CD14-positive monocyte (primary cell): ENCODE results near the gene CETP. TPM values are rescaled to one million over a fixed set of nuclear protein-coding genes. Genes with fewer than 3 reads are reported as not detected.
A peak's percentile ranks its signal among the peaks of the same experiment; 100 is the strongest.

ENCODE experiments used
- DNase-seq, 3 donors: peaks; one replicate each; pipeline ENCODE4 v3.0.0-alpha.2; 2011 to 2022
- H2AFZ ChIP-seq: 2 replicates; pipeline ENCODE4 v1.6.0; 2012; ENCODE audit warnings: mild to moderate bottlenecking, low read depth, low read length, inconsistent platforms; ENCODE audit not compliant: insufficient read depth, poor library complexity, severe bottlenecking
- H3K27ac ChIP-seq, 2 donors: 1 replicate in 1 of 2; 2 replicates in 1 of 2; pipeline ENCODE4 v1.5.1; 2012 to 2013; ENCODE audit warnings: low read length in 2 of 2, control low read depth in 1 of 2, inconsistent platforms in 1 of 2, low read depth in 1 of 2, mild to moderate bottlenecking in 1 of 2
- H3K27me3 ChIP-seq, 2 donors: one replicate each; pipeline versions ENCODE4 v1.6.0 to v1.6.1; 2011 to 2013; ENCODE audit warnings: low read length in 2 of 2; ENCODE audit not compliant: control insufficient read depth in 2 of 2, insufficient read depth in 2 of 2
- H3K36me3 ChIP-seq, 2 donors: replicated peaks in 1 of 2; 1 replicate in 1 of 2; 2 replicates in 1 of 2; pipeline versions ENCODE4 v1.5.1 to v1.6.1; 2012 to 2013; ENCODE audit warnings: low read length in 2 of 2, control low read depth in 1 of 2, inconsistent platforms in 1 of 2, mild to moderate bottlenecking in 1 of 2; ENCODE audit not compliant: insufficient read depth in 2 of 2, control insufficient read depth in 1 of 2
- H3K4me1 ChIP-seq, 2 donors: 1 replicate in 1 of 2; 2 replicates in 1 of 2; pipeline versions ENCODE4 v1.5.1 to v1.6.1; 2012 to 2013; ENCODE audit warnings: low read length in 2 of 2, control low read depth in 1 of 2, inconsistent platforms in 1 of 2, mild to moderate bottlenecking in 1 of 2, moderate library complexity in 1 of 2; ENCODE audit not compliant: insufficient read depth in 2 of 2, control insufficient read depth in 1 of 2
- H3K4me2 ChIP-seq: replicated peaks from 2 replicates; pipeline ENCODE3; 2012; ENCODE audit warnings: low read length, moderate library complexity, mild to moderate bottlenecking; ENCODE audit not compliant: poor library complexity, severe bottlenecking; ENCODE audit errors: extremely low read depth
- H3K4me3 ChIP-seq, 3 experiments: fragments of 200-600 bp in 1 of 3; sonication (generic) in 1 of 3; replicated peaks in 1 of 3; 1 replicate in 2 of 3; 2 replicates in 1 of 3; pipeline ENCODE4 v1.5.1; 2011 to 2013; ENCODE audit warnings: low read length in 3 of 3, mild to moderate bottlenecking in 3 of 3, control low read depth in 2 of 3, low read depth in 2 of 3, inconsistent platforms in 1 of 3, moderate library complexity in 1 of 3
- H3K79me2 ChIP-seq: 2 replicates; pipeline ENCODE4 v1.6.0; 2012; ENCODE audit warnings: mild to moderate bottlenecking, control low read depth, inconsistent platforms, low read length, moderate library complexity; ENCODE audit not compliant: insufficient read depth
- H3K9ac ChIP-seq: 2 replicates; pipeline ENCODE4 v1.6.0; 2017; ENCODE audit warnings: low read length, mild to moderate bottlenecking; ENCODE audit not compliant: insufficient read depth, poor library complexity, severe bottlenecking
- H3K9me3 ChIP-seq, 2 donors: replicated peaks in 1 of 2; 1 replicate in 1 of 2; 2 replicates in 1 of 2; pipeline versions ENCODE4 v1.5.1 to v1.6.1; 2012 to 2013; ENCODE audit warnings: low read length in 2 of 2, control low read depth in 1 of 2; ENCODE audit not compliant: control insufficient read depth in 1 of 2, insufficient read depth in 1 of 2
- H4K20me1 ChIP-seq: 2 replicates; pipeline ENCODE4 v1.6.0; 2012; ENCODE audit warnings: mild to moderate bottlenecking, low read length, control low read depth, moderate library complexity; ENCODE audit not compliant: insufficient read depth
- H3K27ac Mint-ChIP-seq, 7 donors: one replicate each; pipeline ENCODE4 v1.8.0; 2020; ENCODE audit warnings: mild to moderate bottlenecking in 7 of 7, mixed read lengths in 7 of 7, moderate library complexity in 6 of 7, inconsistent platforms in 2 of 7
- H3K27me3 Mint-ChIP-seq, 3 donors: one replicate each; pipeline ENCODE4 v1.8.0; 2021 to 2022; ENCODE audit warnings: low read depth in 3 of 3, mild to moderate bottlenecking in 3 of 3, mixed read lengths in 3 of 3, moderate library complexity in 3 of 3, inconsistent platforms in 1 of 3
- H3K36me3 Mint-ChIP-seq, 2 donors: one replicate each; pipeline ENCODE4 v1.8.0; 2020; ENCODE audit warnings: mixed read lengths in 2 of 2, inconsistent platforms in 1 of 2, mild to moderate bottlenecking in 1 of 2
- H3K4me1 Mint-ChIP-seq: one replicate; pipeline ENCODE4 v1.8.0; 2020; ENCODE audit warnings: mild to moderate bottlenecking, mixed read lengths
- H3K4me3 Mint-ChIP-seq, 2 donors: one replicate each; pipeline ENCODE4 v1.8.0; 2020; ENCODE audit warnings: mild to moderate bottlenecking in 2 of 2, mixed read lengths in 2 of 2, moderate library complexity in 1 of 2
- H3K9me3 Mint-ChIP-seq, 7 donors: one replicate each; pipeline ENCODE4 v1.8.0; 2020 to 2022; ENCODE audit warnings: mixed read lengths in 7 of 7, mild to moderate bottlenecking in 6 of 7, moderate library complexity in 6 of 7, inconsistent platforms in 2 of 7
- WGBS: methylation state at CpG from one replicate; pipeline ENCODE4 v1.1.5; 2013; ENCODE audit warnings: missing lambda C conversion rate; ENCODE audit not compliant: insufficient coverage; 5-methylcytosine and 5-hydroxymethylcytosine counted together
- intact Hi-C, 2 donors: fragments of 100-400 bp; cut with micrococcal nuclease; formaldehyde crosslinking; loops; one replicate each; pipeline versions ENCODE4 v1.15.0 to v1.15.1; 2023
- polyA plus RNA-seq, 3 donors: library from polyadenylated mRNA; depleted of rRNA in 1 of 3; unstranded in 2 of 3; stranded (reverse) in 1 of 3; fragments of 300-500 nt in 2 of 3; fragments of >200 nt in 1 of 3; fragmentation: Illumina TruSeq in 2 of 3; gene quantifications; 1 replicate in 2 of 3; 2 replicates in 1 of 3; pipeline ENCODE4 v1.2.3, GENCODE V29; 2012 to 2021
- TF ChIP-seq, protein P1 (sequence below): fragments of 200-600 bp; IDR thresholded peaks from one replicate; pipeline ENCODE4 v1.8.0; 2022; ENCODE audit warnings: antibody characterized with exemption, mild to moderate bottlenecking

The CETP gene
- polyA plus RNA-seq, 3 donors = 0.61 to 2.1 (median 1.3) TPM

DNA sequence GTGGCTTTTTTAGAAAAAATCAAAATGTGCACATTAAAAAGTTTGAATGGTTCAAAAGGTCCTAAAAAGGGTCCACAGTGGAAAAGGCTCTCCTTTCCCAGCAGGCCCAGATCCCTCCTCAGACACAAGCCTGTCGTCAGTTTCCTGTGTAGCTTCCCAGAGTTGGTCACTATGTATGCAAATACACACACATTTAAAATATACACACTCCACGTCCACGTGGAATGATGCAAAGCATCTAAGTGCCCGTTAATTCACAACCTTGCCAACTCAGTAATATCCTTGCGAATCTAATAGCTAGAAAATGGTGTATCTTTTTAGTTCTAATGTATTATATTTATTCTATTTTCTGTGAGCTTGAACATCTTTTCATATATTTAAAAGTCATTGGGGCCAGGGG is 45.3 kb downstream of the CETP start:
- H3K79me2 ChIP-seq = peaks cover 96% of the 10 kb centered on the region
- no peaks in the 10 kb centered on the region for H3K9me3 ChIP-seq
- peaks cover 53% of the 10 kb centered on the region for H4K20me1 ChIP-seq
- no peak overlapping the region for H3K4me3 Mint-ChIP-seq
- intact Hi-C loops = no loop called here
- peaks cover 5 to 15% of the 10 kb centered on the region in 2 donors for H3K4me1 ChIP-seq
- H3K9ac ChIP-seq = no peak overlapping the region
- WGBS = 86% methylated on average over 2 of the region's 5 CpGs
- H3K27me3 Mint-ChIP-seq = peaks cover 0 to 1% (median 0%) of the 10 kb centered on the region in 3 donors
- no peak for DNase-seq
- peak overlapping the region in 2 of 7 donors; percentile 22 to 57 for H3K27ac Mint-ChIP-seq
- H3K27ac ChIP-seq = no peak overlapping the region
- H3K9me3 Mint-ChIP-seq = no peaks in the 10 kb centered on the region
- TF ChIP-seq, protein P1, sequence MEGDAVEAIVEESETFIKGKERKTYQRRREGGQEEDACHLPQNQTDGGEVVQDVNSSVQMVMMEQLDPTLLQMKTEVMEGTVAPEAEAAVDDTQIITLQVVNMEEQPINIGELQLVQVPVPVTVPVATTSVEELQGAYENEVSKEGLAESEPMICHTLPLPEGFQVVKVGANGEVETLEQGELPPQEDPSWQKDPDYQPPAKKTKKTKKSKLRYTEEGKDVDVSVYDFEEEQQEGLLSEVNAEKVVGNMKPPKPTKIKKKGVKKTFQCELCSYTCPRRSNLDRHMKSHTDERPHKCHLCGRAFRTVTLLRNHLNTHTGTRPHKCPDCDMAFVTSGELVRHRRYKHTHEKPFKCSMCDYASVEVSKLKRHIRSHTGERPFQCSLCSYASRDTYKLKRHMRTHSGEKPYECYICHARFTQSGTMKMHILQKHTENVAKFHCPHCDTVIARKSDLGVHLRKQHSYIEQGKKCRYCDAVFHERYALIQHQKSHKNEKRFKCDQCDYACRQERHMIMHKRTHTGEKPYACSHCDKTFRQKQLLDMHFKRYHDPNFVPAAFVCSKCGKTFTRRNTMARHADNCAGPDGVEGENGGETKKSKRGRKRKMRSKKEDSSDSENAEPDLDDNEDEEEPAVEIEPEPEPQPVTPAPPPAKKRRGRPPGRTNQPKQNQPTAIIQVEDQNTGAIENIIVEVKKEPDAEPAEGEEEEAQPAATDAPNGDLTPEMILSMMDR = no peak
- no peak overlapping the region for H2AFZ ChIP-seq
- no peaks in the 10 kb centered on the region for H3K27me3 ChIP-seq
- H3K36me3 Mint-ChIP-seq = peaks cover 42 to 55% of the 10 kb centered on the region in 2 donors
- H3K36me3 ChIP-seq = peaks cover 9 to 40% of the 10 kb centered on the region in 2 donors
- no peak overlapping the region for H3K4me2 ChIP-seq
- H3K4me3 ChIP-seq = no peak overlapping the region
- H3K4me1 Mint-ChIP-seq = peaks cover 32% of the 10 kb centered on the region

- H3K4me1 Mint-ChIP-seq = peaks cover 32% of the 10 kb centered on the region
- Histone ChIP-seq H3K27ac (no peak overlapping the region), H3K79me2 (peaks cover 96% of the 10 kb centered on the region), H2AFZ (no peak overlapping the region), H4K20me1 (peaks cover 48% of the 10 kb centered on the region), H3K4me1 (peaks cover 5 to 15% of the 10 kb centered on the region in 2 donors), H3K9me3 (no peaks in the 10 kb centered on the region), H3K36me3 (peaks cover 9 to 44% of the 10 kb centered on the region in 2 donors), H3K4me2 (no peak overlapping the region), H3K4me3 (no peak overlapping the region), H3K27me3 (no peaks in the 10 kb centered on the region), H3K9ac (no peak overlapping the region)
- 100% methylated on average over 1 of the region's 3 CpGs for WGBS
- peaks cover 38 to 51% of the 10 kb centered on the region in 2 donors for H3K36me3 Mint-ChIP-seq
- DNase-seq = no peak
- no peaks in the 10 kb centered on the region for H3K9me3 Mint-ChIP-seq
- TF ChIP-seq, protein P1 = no peak
- intact Hi-C loops = no loop called here
- peaks cover 0 to 1% (median 0%) of the 10 kb centered on the region in 3 donors for H3K27me3 Mint-ChIP-seq
- no peak overlapping the region for H3K4me3 Mint-ChIP-seq
- H3K27ac Mint-ChIP-seq = peak overlapping the region in 4 of 7 donors; percentile 22 to 60 (median 36)
Observed at GRCh38 chr16:57007530-57007929, 45.8 kb downstream of the CETP start.
